GM12878 (cell line): ENCODE results near the gene PATZ1.

Experiments
- CTCF ChIP-seq, 3 experiments: IDR thresholded peaks in 2 of 3; conservative IDR thresholded peaks in 1 of 3; 2 replicates each; pipeline ENCODE4 v1.5.1; 2011; ENCODE audit warnings: low read depth in 3 of 3, low read length in 3 of 3, mild to moderate bottlenecking in 3 of 3, control low read depth in 2 of 3, moderate library complexity in 2 of 3, inconsistent platforms in 1 of 3, mixed read lengths in 1 of 3; ENCODE audit not compliant: control insufficient read depth in 2 of 3, insufficient read depth in 1 of 3; ENCODE audit errors: extremely low read depth in 1 of 3
- FOXM1 ChIP-seq: IDR thresholded peaks from 2 replicates; pipeline ENCODE4 v1.6.1; 2012; ENCODE audit warnings: low read depth, mild to moderate bottlenecking, inconsistent platforms, low read length, moderate library complexity
- JUNB ChIP-seq: IDR thresholded peaks from 2 replicates; pipeline ENCODE4 v1.6.1; 2016; ENCODE audit warnings: antibody characterized with exemption, mild to moderate bottlenecking
- MXI1 ChIP-seq: fragments of 150-350 bp; IDR thresholded peaks from 2 replicates; pipeline ENCODE4 v1.6.1; 2011; ENCODE audit warnings: low read depth, mild to moderate bottlenecking, inconsistent platforms, low read length, improper control_type of control experiment
- POLR2A ChIP-seq: IDR thresholded peaks from 2 replicates; pipeline ENCODE4 v1.6.1; 2011; ENCODE audit warnings: low read depth, mild to moderate bottlenecking, low read length
- RAD51 ChIP-seq: fragments of 450-650 bp; IDR thresholded peaks from 2 replicates; pipeline ENCODE4 v1.6.1; 2016; ENCODE audit warnings: moderate library complexity, mild to moderate bottlenecking, inconsistent platforms
- SIN3A ChIP-seq: IDR thresholded peaks from 2 replicates; pipeline ENCODE4 v1.6.1; 2012; ENCODE audit warnings: low read depth, low read length, improper control_type of control experiment
- SPI1 ChIP-seq: IDR thresholded peaks from 2 replicates; pipeline ENCODE4 v1.6.1; 2011; ENCODE audit warnings: low read depth, mild to moderate bottlenecking, low read length, moderate library complexity, borderline replicate concordance; ENCODE audit not compliant: insufficient read depth
- SUZ12 ChIP-seq: fragments of 200-600 bp; sonication (generic); IDR thresholded peaks from one replicate; pipeline ENCODE4 v1.6.1; 2018; ENCODE audit warnings: antibody characterized with exemption, mild to moderate bottlenecking; ENCODE audit not compliant: unreplicated experiment
- ZNF217 ChIP-seq: fragments of 450-650 bp; IDR thresholded peaks from 2 replicates; pipeline ENCODE4 v1.6.1; 2017; ENCODE audit warnings: antibody characterized with exemption, mild to moderate bottlenecking
- ZZZ3 ChIP-seq: IDR thresholded peaks from 2 replicates; pipeline ENCODE4 v1.6.1; 2011; ENCODE audit warnings: low read depth; ENCODE audit not compliant: control insufficient read depth, insufficient read length
- TF ChIP-seq, protein P1 (sequence below): IDR thresholded peaks from 2 replicates; pipeline ENCODE4 v1.6.1; 2012; ENCODE audit warnings: low read depth, low read length, improper control_type of control experiment

- TF ChIP-seq, protein P1, sequence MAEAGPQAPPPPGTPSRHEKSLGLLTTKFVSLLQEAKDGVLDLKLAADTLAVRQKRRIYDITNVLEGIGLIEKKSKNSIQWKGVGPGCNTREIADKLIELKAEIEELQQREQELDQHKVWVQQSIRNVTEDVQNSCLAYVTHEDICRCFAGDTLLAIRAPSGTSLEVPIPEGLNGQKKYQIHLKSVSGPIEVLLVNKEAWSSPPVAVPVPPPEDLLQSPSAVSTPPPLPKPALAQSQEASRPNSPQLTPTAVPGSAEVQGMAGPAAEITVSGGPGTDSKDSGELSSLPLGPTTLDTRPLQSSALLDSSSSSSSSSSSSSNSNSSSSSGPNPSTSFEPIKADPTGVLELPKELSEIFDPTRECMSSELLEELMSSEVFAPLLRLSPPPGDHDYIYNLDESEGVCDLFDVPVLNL, result no peak
- no peak for TF ChIP-seq CTCF (IDR thresholded peaks at IDR 0.05 in 2 of 3, conservative IDR thresholded peaks at IDR 0.05 in 1 of 3; ENCODE audit: control insufficient read depth in 2 of 3, extremely low read depth in 1 of 3, insufficient read depth in 1 of 3, low read depth in 3 of 3, low read length in 3 of 3)
- no peak for TF ChIP-seq ZZZ3
- TF ChIP-seq SPI1, result no peak
- no peak for TF ChIP-seq RAD51
- no peak for TF ChIP-seq POLR2A
- TF ChIP-seq JUNB, result no peak
- TF ChIP-seq ZNF217, result no peak
- no peak for TF ChIP-seq MXI1
- no peak for TF ChIP-seq FOXM1
- TF ChIP-seq SIN3A, result no peak
- TF ChIP-seq SUZ12, result no peak
These were observed 5.3 kb downstream of the PATZ1 start for GRCh38 chr22:31340765-31341247.
